ENCODE results near the gene FAM124A.

Gene FAM124A

GRCh38 chr13:51298812-51299211 is 76.6 kb downstream of the FAM124A start:
- DNase-seq (ENCODE audit: insufficient read length, low spot score) (no peak), FAIRE-seq (no peak)

- FAIRE-seq: no peak
- no peak for DNase-seq (ENCODE audit: insufficient read length, low spot score)
These were observed 80.9 kb downstream of the FAM124A start for GRCh38 chr13:51303063-51303552.

- DNase-seq (ENCODE audit: insufficient read length, low spot score) (no peak), FAIRE-seq (no peak)
These were observed 81.7 kb downstream of the FAM124A start for GRCh38 chr13:51303882-51304281.

- no peak for FAIRE-seq
These were observed 83.2 kb downstream of the FAM124A start for GRCh38 chr13:51305271-51305967.

DNA sequence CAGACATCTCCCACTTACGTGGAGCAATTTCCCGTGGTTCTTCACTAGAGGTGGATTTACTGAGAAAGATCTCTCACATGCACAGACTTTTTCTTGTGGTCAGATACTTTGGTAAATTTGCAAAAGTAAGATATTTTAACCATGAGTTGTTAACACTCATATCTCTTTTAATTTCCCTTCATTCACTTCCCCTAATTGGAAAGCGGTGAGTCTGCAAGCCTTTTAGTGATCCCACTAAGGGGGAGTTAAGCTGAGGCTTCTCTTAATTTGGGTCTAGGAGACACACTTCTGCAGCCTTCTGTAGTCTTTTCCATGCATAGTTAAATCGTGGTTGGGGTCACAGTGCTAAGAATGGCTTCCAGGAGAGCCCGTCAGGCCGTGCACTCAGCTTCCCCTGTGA is 86.6 kb downstream of the FAM124A start:
- FAIRE-seq (no peak), DNase-seq (ENCODE audit: insufficient read length, low spot score) (no peak)

More at GRCh38 chr13:51305271-51305967, 83.2 kb downstream of the FAM124A start:
- no peak for DNase-seq (ENCODE audit: insufficient read length, low spot score)

DNA sequence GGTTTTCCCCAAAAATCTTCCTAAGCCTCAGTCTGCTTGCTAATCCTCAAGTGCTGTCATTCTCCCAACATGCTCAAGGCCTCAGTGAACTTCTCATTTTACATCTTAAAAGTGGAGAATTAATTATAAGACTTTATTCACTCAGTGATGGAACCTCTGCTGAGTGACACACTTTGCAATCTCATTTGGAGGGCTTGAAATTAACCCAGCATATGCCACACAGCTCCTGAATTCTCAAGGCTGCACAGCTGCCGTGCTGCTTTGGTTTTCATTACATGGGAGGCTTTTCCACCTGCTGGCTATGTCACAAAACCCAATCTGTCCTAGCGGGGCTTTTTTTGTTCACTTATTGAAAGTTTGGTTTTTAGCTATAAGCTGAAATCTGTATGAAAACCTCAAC is 89.0 kb downstream of the FAM124A start:
- no peak for FAIRE-seq
- no peak for DNase-seq (ENCODE audit: insufficient read length, low spot score)

- DNase-seq (ENCODE audit: insufficient read length, low spot score) (no peak), FAIRE-seq (no peak)
These were observed 89.8 kb downstream of the FAM124A start for GRCh38 chr13:51311957-51312520.

DNA sequence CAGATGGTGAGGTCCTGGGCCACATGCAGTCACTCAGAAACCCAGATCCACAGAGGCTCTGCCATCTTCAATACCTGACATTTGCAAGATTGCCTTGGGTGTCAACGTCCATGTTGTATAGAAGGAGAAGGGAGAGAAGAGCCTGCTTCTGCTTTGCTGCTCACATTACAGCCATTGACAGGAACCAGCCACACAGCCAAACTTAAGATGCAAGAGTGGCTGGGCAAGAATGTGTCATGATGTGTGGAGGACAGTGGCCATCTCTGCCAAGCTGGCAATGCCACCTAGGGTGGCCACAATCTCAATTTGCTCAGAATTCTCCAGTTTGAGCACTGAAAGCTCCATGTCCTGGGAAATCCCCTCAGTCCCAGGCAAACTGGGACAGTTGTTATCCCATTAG is 91.4 kb downstream of the FAM124A start:
- FAIRE-seq: no peak
- no peak for DNase-seq (ENCODE audit: insufficient read length, low spot score)

- DNase-seq (ENCODE audit: insufficient read length, low spot score) (no peak), FAIRE-seq (no peak)
These were observed 95.1 kb downstream of the FAM124A start for GRCh38 chr13:51317262-51317661.

DNA sequence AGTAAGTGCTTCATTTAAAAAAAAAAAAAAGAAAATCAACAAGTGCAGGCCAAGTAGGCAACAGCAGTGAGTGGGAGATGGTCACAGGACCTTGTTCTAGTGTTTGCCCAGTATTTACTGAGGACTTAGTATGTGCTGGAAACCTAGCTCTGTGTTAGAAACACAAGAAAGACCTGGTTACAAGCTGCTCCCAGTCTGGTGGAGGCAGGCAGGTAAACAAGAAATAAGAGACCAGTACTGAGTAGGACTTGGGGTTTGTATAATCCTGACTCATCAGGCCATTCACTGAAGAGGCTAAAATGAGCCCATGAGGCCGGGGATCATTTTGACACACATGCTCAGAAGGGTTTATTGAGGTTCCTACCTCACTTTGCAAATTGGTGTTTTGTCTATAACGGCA is 95.8 kb downstream of the FAM124A start:
- FAIRE-seq: no peak
- no peak for DNase-seq (ENCODE audit: insufficient read length, low spot score)

DNA sequence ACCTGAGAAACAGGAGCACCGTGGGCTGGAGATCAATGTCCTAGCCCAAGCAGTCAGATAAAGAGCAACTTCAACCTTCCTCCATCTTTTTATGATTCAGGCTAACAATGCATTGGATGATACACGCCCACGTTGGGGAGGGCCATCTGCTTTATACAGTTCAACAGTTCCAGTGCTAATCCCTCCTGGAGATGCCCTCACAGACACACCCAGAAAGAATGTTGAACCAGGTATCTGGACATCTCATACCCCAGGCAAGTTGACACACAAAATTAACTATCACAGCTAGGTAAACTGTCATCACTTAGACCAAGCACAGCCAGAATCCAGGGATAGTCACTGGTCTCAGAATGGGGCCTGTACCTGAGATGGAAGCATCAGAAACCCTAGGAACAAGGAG is 96.7 kb downstream of the FAM124A start:
- FAIRE-seq: no peak
- no peak for DNase-seq (ENCODE audit: insufficient read length, low spot score)

DNA sequence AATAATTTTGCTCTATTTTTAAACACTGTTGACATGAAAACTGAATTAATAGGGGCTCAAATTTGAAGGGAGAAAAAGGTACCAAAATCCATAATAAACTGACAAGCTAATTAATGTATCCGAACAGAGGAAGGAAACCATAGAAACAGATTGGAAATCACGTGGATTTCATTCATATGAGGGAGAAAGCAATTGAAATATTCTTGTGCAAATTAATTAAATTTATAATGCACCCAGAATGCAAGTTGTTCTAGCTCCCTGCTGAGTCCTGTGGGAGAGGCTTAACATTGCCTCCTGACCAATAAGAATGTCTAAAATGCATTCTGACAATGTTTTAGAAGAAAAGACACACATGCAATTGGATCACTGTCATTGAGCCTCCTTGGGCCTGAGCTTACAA is 99.6 kb downstream of the FAM124A start:
- FAIRE-seq: no peak
- DNase-seq (ENCODE audit: insufficient read length, low spot score): no peak

DNA sequence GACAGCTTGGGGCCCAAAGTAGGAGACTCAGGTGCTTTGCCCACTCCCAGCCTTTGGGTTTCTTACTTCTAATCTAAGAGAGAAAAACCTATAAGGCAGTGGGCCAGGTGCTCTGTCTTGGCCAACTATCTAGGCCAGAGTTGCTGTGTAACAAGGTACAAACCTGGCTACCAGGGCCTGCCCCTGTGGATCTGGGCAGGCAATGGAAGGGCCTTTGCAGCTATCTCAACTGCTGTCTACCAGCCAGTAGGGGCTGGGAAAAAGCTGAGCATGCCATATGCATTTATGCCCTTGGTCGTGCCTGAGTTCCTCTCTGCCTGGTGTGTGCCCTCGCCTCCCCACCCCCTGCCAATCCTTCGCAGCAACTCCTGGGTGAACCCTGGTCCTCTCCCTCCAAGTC is 100.6 kb downstream of the FAM124A start:
- DNase-seq (ENCODE audit: insufficient read length, low spot score): no peak
- FAIRE-seq: no peak

DNA sequence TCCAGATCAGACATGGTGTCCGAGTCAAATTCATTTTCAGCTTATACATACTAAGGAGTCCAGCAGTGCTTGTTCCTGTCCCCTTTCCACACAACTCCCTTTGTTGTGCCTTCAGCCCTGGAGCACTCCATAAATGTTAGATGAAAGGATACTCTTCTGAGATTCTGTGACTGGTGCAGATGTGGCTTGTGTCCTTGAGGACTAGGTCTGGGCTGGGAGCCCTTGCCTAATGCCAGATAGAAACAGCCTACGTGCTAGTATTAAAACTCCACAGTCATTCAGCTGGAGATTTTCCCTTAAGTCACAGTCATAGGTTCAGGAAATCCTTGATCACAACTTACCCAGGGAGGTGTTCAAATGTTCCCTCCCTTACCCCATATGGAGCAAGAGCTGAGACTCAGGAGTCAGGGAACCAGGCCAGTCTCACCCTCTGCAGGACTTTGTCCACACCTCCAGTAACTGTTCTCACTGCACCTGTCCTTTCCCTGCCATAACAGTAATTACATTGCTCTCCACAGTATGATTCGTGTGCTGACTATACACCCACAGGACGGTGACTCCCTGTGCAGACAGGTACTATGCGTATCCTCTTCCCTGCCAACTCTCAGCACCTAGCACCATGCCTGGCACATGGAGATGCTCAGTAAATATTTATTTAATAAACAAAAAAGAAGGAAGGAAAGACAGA is 101.8 kb downstream of the FAM124A start:
- no peak for FAIRE-seq

DNA sequence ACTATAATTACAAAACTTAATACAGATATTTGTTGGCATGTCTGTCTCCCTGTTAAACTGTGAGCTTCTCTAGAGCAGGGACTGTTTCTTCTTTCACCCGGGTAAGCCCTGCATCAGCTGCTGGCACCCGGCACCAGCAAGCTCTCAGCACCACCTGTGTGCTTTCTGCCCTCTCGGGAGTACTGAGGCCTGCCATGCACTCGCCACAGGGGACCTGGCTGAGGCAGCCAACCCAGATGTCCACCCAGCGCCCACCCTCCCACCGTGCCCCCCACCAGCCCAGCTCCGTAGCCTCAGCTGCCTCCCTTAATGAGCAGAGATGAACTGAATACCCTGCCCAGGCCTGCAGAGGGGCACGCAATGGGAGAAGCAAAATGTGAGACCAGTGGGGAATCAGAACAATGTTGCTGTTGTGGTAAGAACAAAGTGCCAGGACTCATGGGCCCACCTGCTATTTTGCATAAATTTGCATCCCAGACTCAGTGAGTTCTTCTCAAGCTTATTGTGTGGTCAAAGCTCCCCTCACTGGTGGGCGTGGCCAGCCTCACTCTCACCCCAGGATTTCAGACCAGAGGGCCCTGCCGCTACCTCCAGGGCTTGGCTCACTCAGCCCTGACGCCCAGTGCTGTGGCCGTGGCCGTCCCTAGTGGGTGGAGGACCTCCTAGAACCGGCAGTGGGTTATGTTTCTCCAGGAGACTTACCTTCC is 102.7 kb downstream of the FAM124A start:
- no peak for DNase-seq (ENCODE audit: insufficient read length, low spot score)
- FAIRE-seq: no peak

More for the DNA sequence above, 101.8 kb downstream of the FAM124A start:
- no peak for DNase-seq (ENCODE audit: insufficient read length, low spot score)

DNA sequence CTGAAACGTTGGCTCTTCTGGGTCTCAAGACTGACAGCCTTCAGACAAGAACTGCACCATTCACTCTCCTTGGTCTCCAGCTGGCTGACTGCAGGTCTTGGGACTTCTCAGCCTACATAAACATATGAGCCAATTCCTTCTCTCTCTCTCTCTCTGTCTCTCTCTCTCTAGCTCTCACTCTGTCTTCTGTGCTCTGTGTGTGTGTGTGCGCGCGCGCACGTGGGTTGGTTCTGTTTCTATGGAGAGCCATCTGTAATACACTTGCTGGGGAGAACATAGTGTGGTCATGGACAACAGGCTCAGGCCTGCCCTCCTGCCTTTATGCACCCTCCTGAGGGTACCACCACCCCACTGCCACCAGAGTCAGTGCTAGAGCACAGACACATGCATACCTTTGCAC is 103.6 kb downstream of the FAM124A start:
- FAIRE-seq (no peak), DNase-seq (ENCODE audit: insufficient read length, low spot score) (no peak)

- FAIRE-seq (no peak), DNase-seq (ENCODE audit: insufficient read length, low spot score) (no peak)
These were observed 104.6 kb downstream of the FAM124A start for GRCh38 chr13:51326777-51327176.

GRCh38 chr13:51327961-51328360 is 105.8 kb downstream of the FAM124A start:
- no peak for DNase-seq (ENCODE audit: insufficient read length, low spot score)
- FAIRE-seq: no peak

GRCh38 chr13:51328488-51328887 is 106.3 kb downstream of the FAM124A start:
- DNase-seq (ENCODE audit: insufficient read length, low spot score) (no peak), FAIRE-seq (no peak)

DNA sequence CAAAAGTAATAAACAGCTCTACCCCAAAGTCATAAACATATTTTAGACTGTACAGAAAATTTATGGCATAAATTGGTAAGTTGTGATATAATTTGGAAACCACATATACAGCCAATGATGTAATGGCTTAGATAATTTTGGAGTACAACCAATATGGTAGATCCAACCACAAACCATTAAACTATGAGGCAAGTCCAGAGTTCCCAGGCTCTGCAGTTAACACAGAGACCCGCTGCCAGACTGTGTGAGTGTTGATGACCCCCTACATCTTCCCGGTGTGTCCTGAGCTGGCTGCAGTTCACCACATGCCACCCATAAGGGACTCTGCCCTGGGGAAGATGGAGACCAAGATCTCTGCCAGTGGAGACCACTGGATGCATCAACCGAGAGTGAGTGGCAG is 107.4 kb downstream of the FAM124A start:
- FAIRE-seq (no peak), DNase-seq (ENCODE audit: insufficient read length, low spot score) (no peak)

DNA sequence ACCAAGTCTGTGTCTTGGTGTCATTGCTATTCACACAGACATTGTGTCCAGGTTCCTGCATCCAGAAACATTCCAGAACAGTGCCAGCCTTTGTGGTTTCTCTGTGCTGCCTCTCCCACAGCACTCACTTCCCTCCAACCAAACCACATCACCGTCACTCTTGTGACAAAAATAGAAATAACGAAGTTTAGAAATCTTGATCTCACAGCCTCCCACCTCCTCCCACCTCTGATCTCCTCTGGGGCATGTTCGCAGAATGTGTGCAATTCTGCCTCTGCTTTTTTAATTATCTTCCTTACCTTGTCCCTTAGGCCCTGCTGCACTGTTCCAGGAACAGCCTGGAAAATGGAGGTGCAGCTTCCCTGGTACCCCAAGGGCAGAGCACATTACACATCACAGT is 108.6 kb downstream of the FAM124A start:
- FAIRE-seq (no peak), DNase-seq (ENCODE audit: insufficient read length, low spot score) (no peak)

Data from HTR-8/SVneo (cell line).